ENCODE measurements around the gene UNC79.

UNC79 gene

GRCh38 chr14:93757206-93757605 is 326.5 kb downstream of the UNC79 start:
- DNase-seq = no peak
